H1 (cell line): Measurements from ENCODE around the gene GPR161. TPM values are rescaled to one million over a fixed set of nuclear protein-coding genes. Genes with fewer than 3 reads are reported as not detected.

Source experiments
- CTCF ChIA-PET: fragments of 300-600 bp; sonication (Branson Sonifier 250); formaldehyde crosslinking; loops from one replicate; lab custom pipeline; 2021; ENCODE audit not compliant: partially characterized antibody; lab: Charles Lee
- POLR2A ChIA-PET: fragments of 300-600 bp; sonication (Branson Sonifier 250); formaldehyde crosslinking; loops from one replicate; lab custom pipeline; 2021; ENCODE audit warnings: inconsistent platforms; ENCODE audit not compliant: partially characterized antibody; lab: Charles Lee
- DNase-seq, 2 experiments: peaks; one replicate each; pipeline versions ENCODE4 v3.0.0 to v3.0.0-alpha.2; 2010 to 2022; ENCODE audit warnings: low spot score in 2 of 2, low read depth in 1 of 2, mixed read lengths in 1 of 2
- FAIRE-seq: peaks from 2 replicates; lab custom pipeline; 2011; peaks lifted over from hg19 to GRCh38; lab: Jason Lieb, UNC
- H2AFZ ChIP-seq: 2 replicates; pipeline ENCODE4 v1.8.1; 2012; ENCODE audit warnings: low read length, inconsistent platforms
- H2AK5ac ChIP-seq: 2 replicates; pipeline ENCODE4 v1.6.1; 2013; ENCODE audit warnings: low read depth, low read length
- H2BK120ac ChIP-seq: replicated peaks from 2 replicates; pipeline ENCODE3; 2013; ENCODE audit warnings: low read depth, low read length, inconsistent platforms
- H2BK12ac ChIP-seq: 2 replicates; pipeline ENCODE4 v1.6.1; 2013; ENCODE audit warnings: low read depth, low read length
- H2BK15ac ChIP-seq: 2 replicates; pipeline ENCODE4 v1.6.1; 2013; ENCODE audit warnings: low read length
- H2BK20ac ChIP-seq: 2 replicates; pipeline ENCODE4 v1.6.1; 2013; ENCODE audit warnings: low read length
- H2BK5ac ChIP-seq: 2 replicates; pipeline ENCODE4 v1.6.1; 2013; ENCODE audit warnings: low read depth, low read length
- H3K14ac ChIP-seq: 2 replicates; pipeline ENCODE4 v1.6.1; 2013; ENCODE audit warnings: inconsistent platforms; ENCODE audit not compliant: insufficient read length
- H3K18ac ChIP-seq: 2 replicates; pipeline ENCODE4 v1.6.1; 2013; ENCODE audit warnings: low read length; ENCODE audit errors: extremely low read depth
- H3K23ac ChIP-seq: 2 replicates; pipeline ENCODE4 v1.6.1; 2013; ENCODE audit warnings: inconsistent platforms; ENCODE audit not compliant: insufficient read length
- H3K23me2 ChIP-seq: 2 replicates; pipeline ENCODE4 v1.6.1; 2013; ENCODE audit warnings: low read depth, low read length
- H3K27ac ChIP-seq: 2 replicates; pipeline ENCODE4 v1.6.1; 2011; ENCODE audit warnings: low read depth, low read length, inconsistent platforms
- H3K27me3 ChIP-seq, 4 experiments: replicated peaks in 1 of 4; 1 replicate in 1 of 4; 2 replicates in 3 of 4; pipeline versions ENCODE4 v1.6.1 to v1.8.1; 2011 to 2013; ENCODE audit warnings: low read length in 3 of 4, mild to moderate bottlenecking in 3 of 4, inconsistent platforms in 2 of 4, mixed read lengths in 2 of 4, moderate library complexity in 1 of 4; ENCODE audit not compliant: control insufficient read depth in 3 of 4, insufficient read depth in 3 of 4; ENCODE audit errors: extremely low read depth in 1 of 4
- H3K36me3 ChIP-seq, 4 experiments: 2 replicates each; pipeline versions ENCODE4 v1.6.1 to v1.8.1; 2011 to 2013; ENCODE audit warnings: mild to moderate bottlenecking in 4 of 4, low read length in 3 of 4, moderate library complexity in 2 of 4, control low read depth in 1 of 4, inconsistent platforms in 1 of 4; ENCODE audit not compliant: insufficient read depth in 4 of 4, control insufficient read depth in 2 of 4
- H3K4ac ChIP-seq: replicated peaks from 2 replicates; pipeline ENCODE3; 2013; ENCODE audit warnings: low read length, low read depth, mixed read lengths, inconsistent platforms; ENCODE audit not compliant: insufficient read length
- H3K4me1 ChIP-seq, 4 experiments: replicated peaks in 1 of 4; 1 replicate in 1 of 4; 2 replicates in 3 of 4; pipeline versions ENCODE4 v1.6.1 to v1.8.1; 2011 to 2013; ENCODE audit warnings: low read length in 3 of 4, inconsistent platforms in 2 of 4, mixed read lengths in 1 of 4; ENCODE audit not compliant: insufficient read depth in 4 of 4, control insufficient read depth in 3 of 4
- H3K4me2 ChIP-seq, 2 experiments: 2 replicates each; pipeline versions ENCODE4 v1.6.1 to v1.8.1; 2011 to 2013; ENCODE audit warnings: low read depth in 2 of 2, low read length in 2 of 2, control low read depth in 1 of 2, inconsistent platforms in 1 of 2, mild to moderate bottlenecking in 1 of 2; ENCODE audit not compliant: insufficient read depth in 1 of 2
- H3K4me3 ChIP-seq, 4 experiments: fragments of 200-600, 300-600 bp in 1 of 4; sonication (generic), shearing (Covaris generic), sonication (Bioruptor Twin) in 1 of 4; 2 replicates each; pipeline versions ENCODE4 v1.5.1 to v1.8.1; 2011 to 2016; ENCODE audit warnings: low read length in 4 of 4, low read depth in 3 of 4, control low read depth in 2 of 4, inconsistent platforms in 2 of 4, mild to moderate bottlenecking in 2 of 4, mixed read lengths in 1 of 4, moderate library complexity in 1 of 4; ENCODE audit not compliant: insufficient read depth in 2 of 4; ENCODE audit errors: extremely low read depth in 1 of 4
- H3K56ac ChIP-seq: replicated peaks from 2 replicates; pipeline ENCODE3; 2013; ENCODE audit warnings: low read depth, mild to moderate bottlenecking, mixed read lengths, low read length, inconsistent platforms; ENCODE audit not compliant: insufficient read length
- H3K79me1 ChIP-seq: 2 replicates; pipeline ENCODE4 v1.6.1; 2013; ENCODE audit warnings: low read depth, low read length, control low read depth
- H3K79me2 ChIP-seq, 2 experiments: 2 replicates each; pipeline versions ENCODE4 v1.6.1 to v1.8.1; 2012 to 2013; ENCODE audit warnings: low read length in 2 of 2, mild to moderate bottlenecking in 2 of 2, inconsistent platforms in 1 of 2; ENCODE audit not compliant: insufficient read depth in 2 of 2, control insufficient read depth in 1 of 2
- H3K9ac ChIP-seq, 4 experiments: replicated peaks in 1 of 4; 1 replicate in 1 of 4; 2 replicates in 3 of 4; pipeline versions ENCODE4 v1.6.1 to v1.8.1; 2011 to 2013; ENCODE audit warnings: low read depth in 3 of 4, low read length in 3 of 4, control low read depth in 2 of 4, mild to moderate bottlenecking in 2 of 4, moderate library complexity in 2 of 4, inconsistent platforms in 1 of 4; ENCODE audit errors: extremely low read depth in 1 of 4
- H3K9me3 ChIP-seq, 2 experiments: 2 replicates each; pipeline versions ENCODE4 v1.6.1 to v1.8.1; 2012 to 2013; ENCODE audit warnings: mild to moderate bottlenecking in 2 of 2, moderate library complexity in 2 of 2, control low read depth in 1 of 2, inconsistent platforms in 1 of 2, low read depth in 1 of 2, low read length in 1 of 2, mixed read lengths in 1 of 2; ENCODE audit not compliant: insufficient read depth in 2 of 2
- H4K20me1 ChIP-seq, 2 experiments: replicated peaks in 1 of 2; 2 replicates each; pipeline versions ENCODE3 to v1.8.1; 2011 to 2013; ENCODE audit warnings: inconsistent platforms in 2 of 2, low read length in 2 of 2, mild to moderate bottlenecking in 1 of 2; ENCODE audit not compliant: insufficient read depth in 2 of 2, control insufficient read depth in 1 of 2
- H4K5ac ChIP-seq: 2 replicates; pipeline ENCODE4 v1.6.1; 2013; ENCODE audit warnings: low read length, low read depth, mixed read lengths, inconsistent platforms; ENCODE audit not compliant: insufficient read length
- H4K8ac ChIP-seq: 2 replicates; pipeline ENCODE4 v1.8.0; 2013; ENCODE audit warnings: mild to moderate bottlenecking, moderate library complexity, low read length, inconsistent platforms; ENCODE audit not compliant: insufficient read depth; ENCODE audit errors: extremely low read depth
- H4K91ac ChIP-seq: replicated peaks from 2 replicates; pipeline ENCODE3; 2013; ENCODE audit warnings: low read length, mixed read lengths, inconsistent platforms; ENCODE audit not compliant: insufficient read length
- BACH1 ChIP-seq: IDR thresholded peaks from 2 replicates; pipeline ENCODE4 v1.6.1; 2012; ENCODE audit warnings: low read length, improper control_type of control experiment
- CBX5 ChIP-seq: fragments of 300-800, 300-1000 bp; sonication (generic); IDR thresholded peaks from 2 replicates; pipeline ENCODE4 v1.7.1; 2016; ENCODE audit warnings: antibody characterized with exemption, low read length, low read depth
- CHD1 ChIP-seq: IDR thresholded peaks from 2 replicates; pipeline ENCODE4 v1.6.1; 2012; ENCODE audit warnings: low read depth, low read length, improper control_type of control experiment
- CTCF ChIP-seq, 3 experiments: IDR thresholded peaks; 1 replicate in 2 of 3; 2 replicates in 1 of 3; pipeline versions ENCODE4 v1.5.1 to v1.6.1; 2011; ENCODE audit warnings: low read length in 3 of 3, mild to moderate bottlenecking in 3 of 3, inconsistent platforms in 2 of 3, low read depth in 1 of 3, moderate library complexity in 1 of 3; ENCODE audit not compliant: insufficient read depth in 1 of 3; ENCODE audit errors: control extremely low read depth in 1 of 3
- HDAC2 ChIP-seq, 2 experiments: fragments of 300-600 bp in 1 of 2; sonication (generic) in 1 of 2; IDR thresholded peaks; 2 replicates each; pipeline ENCODE4 v1.6.1; 2011 to 2012; ENCODE audit warnings: low read depth in 2 of 2, low read length in 2 of 2, mild to moderate bottlenecking in 2 of 2, moderate library complexity in 2 of 2, borderline replicate concordance in 1 of 2, inconsistent platforms in 1 of 2
- MAX ChIP-seq: IDR thresholded peaks from 2 replicates; pipeline ENCODE4 v1.6.1; 2012; ENCODE audit warnings: inconsistent platforms
- SUZ12 ChIP-seq: fragments of 200-600 bp; sonication (generic); IDR thresholded peaks from 2 replicates; pipeline ENCODE4 v1.6.1; 2012; ENCODE audit warnings: mild to moderate bottlenecking, inconsistent platforms, low read length, moderate library complexity, mixed read lengths
- TAF1 ChIP-seq: IDR thresholded peaks from 2 replicates; pipeline ENCODE4 v1.6.1; 2011; ENCODE audit warnings: mild to moderate bottlenecking, low read depth, low read length
- TBP ChIP-seq: IDR thresholded peaks from 2 replicates; pipeline ENCODE4 v1.6.1; 2011; ENCODE audit warnings: low read depth, low read length, improper control_type of control experiment
- WGBS, 2 experiments: shearing (Covaris generic) in 1 of 2; methylation state at CpG; one replicate each; pipeline versions ENCODE4 v1.1.6 to v1.1.7; 2013 to 2015; ENCODE audit warnings: low lambda C conversion rate in 2 of 2, mixed read lengths in 2 of 2, inconsistent platforms in 1 of 2, low coverage in 1 of 2, missing lambda C conversion rate in 1 of 2; ENCODE audit not compliant: insufficient replicate concordance in 2 of 2, insufficient coverage in 1 of 2, insufficient read length in 1 of 2; ENCODE audit errors: extremely low coverage in 1 of 2, missing lambda C conversion rate in 1 of 2; 5-methylcytosine and 5-hydroxymethylcytosine counted together
- polyA plus RNA-seq, 7 experiments: library from polyadenylated mRNA; depleted of rRNA in 3 of 7; stranded (reverse) in 5 of 7; unstranded in 2 of 7; fragments of >200 nt in 5 of 7; fragments of 200-250 nt in 2 of 7; gene quantifications; 1 replicate in 5 of 7; 2 replicates in 1 of 7; 4 replicates in 1 of 7; pipeline versions ENCODE4 v1.2.1 to v1.2.3, GENCODE V29; 2011 to 2013; ENCODE audit warnings: missing spikeins in 2 of 7, mixed read lengths in 2 of 7
- total RNA-seq: library from RNA; stranded (reverse); fragmentation: NEBNext Ultra II Directional; extraction: Animal tissue kit (Norgen Biotek cat#: 25700); gene quantifications from 2 replicates; pipeline ENCODE4 v1.2.1, GENCODE V29; 2021

The GPR161 gene
- total and polyA plus RNA-seq, 2 of the 8 experiments (the other 6 are each of a cell fraction or from before 2014, with no cell fraction given): 13.7 to 16.8 TPM

DNA sequence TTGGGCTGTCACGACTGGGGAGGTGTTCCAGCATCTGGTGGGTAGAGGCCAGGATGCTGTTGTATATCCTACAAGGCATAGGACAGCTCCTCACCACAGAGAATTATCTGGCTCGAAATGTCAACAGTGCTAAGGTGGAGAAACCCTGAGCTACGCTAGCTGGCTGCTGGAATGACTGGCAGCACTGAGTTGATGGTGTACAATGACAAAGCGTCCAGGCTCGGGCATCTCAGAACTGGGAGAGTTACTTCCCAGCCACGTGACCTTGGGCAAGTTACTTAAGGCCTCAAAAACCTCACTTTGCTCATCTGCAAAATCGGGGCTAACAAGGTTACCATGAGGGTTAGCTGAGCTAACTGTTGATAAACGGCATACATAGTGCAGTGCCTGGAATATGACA, 35.4 kb downstream of the GPR161 start:
- DNase-seq (no peak), FAIRE-seq (no peak)
- Histone ChIP-seq H3K79me1 (no peaks in the 10 kb centered on the region; the same call in 1 of the 2 replicates), H3K9me3 (no peaks in the 10 kb centered on the region), H3K4me1 (no peaks in the 10 kb centered on the region), H3K4me2 (no peak overlapping the region), H3K9ac (no peak overlapping the region), H4K5ac (no peak overlapping the region), H3K4ac (no peak overlapping the region), H2BK12ac (no peak overlapping the region), H2BK120ac (no peak overlapping the region), H2AFZ (no peak overlapping the region), H3K79me2 (no peaks in the 10 kb centered on the region), H2BK5ac (no peak overlapping the region), H3K4me3 (no peak overlapping the region), H3K27me3 (no peaks in the 10 kb centered on the region; a peak in 1 of 7 replicates), H2BK15ac (no peak overlapping the region), H3K27ac (no peak overlapping the region), H2AK5ac (no peak overlapping the region), H3K23me2 (no peaks in the 10 kb centered on the region), H4K20me1 (no peaks in the 10 kb centered on the region), H4K91ac (no peak overlapping the region), H3K14ac (no peak overlapping the region), H3K36me3 (peaks cover 0 to 3% (median 0%) of the 10 kb centered on the region in 4 experiments; a peak in 3 of 8 replicates), H2BK20ac (no peak overlapping the region), H4K8ac (no peak overlapping the region), H3K18ac (no peak overlapping the region), H3K56ac (no peak overlapping the region), H3K23ac (no peak overlapping the region)
- ChIA-PET CTCF (interaction anchor here (0.7 to 8.3 kb wide), 5 partner anchors 9 to 241 kb away, joined by 3 to 76 read pairs (median 6); no protein-coding TSS in a partner anchor), POLR2A (interaction anchor here (0.5 to 1.9 kb wide), 2 partner anchors 10 to 394 kb away, joined by 3 to 4 read pairs; no protein-coding TSS in a partner anchor)
- WGBS, 2 experiments: 90% methylated on average over 8 of the region's 8 CpGs; no CpG with 5 or more reads in 1 of the 2 experiments
- TF ChIP-seq HDAC2 (IDR thresholded peaks at IDR 0.05; ENCODE audit: borderline replicate concordance in 1 of 2, low read depth in 2 of 2, low read length in 2 of 2) (no peak), TBP (no peak), CHD1 (no peak), CBX5 (no peak), MAX (no peak), TAF1 (no peak), SUZ12 (no peak), CTCF (IDR thresholded peaks at IDR 0.05; ENCODE audit: control extremely low read depth in 1 of 3, insufficient read depth in 1 of 3, low read depth in 1 of 3, low read length in 3 of 3) (no peak), BACH1 (no peak)
- TF ChIP-seq, all 59 proteins: peak for 0
